MV-4-11 (cell line): ENCODE measurements around the gene TSN.

Experiments
- DNase-seq: peaks from one replicate; lab custom pipeline; 2025; lab: John Stamatoyannopoulos, UW

The TSN gene

DNA sequence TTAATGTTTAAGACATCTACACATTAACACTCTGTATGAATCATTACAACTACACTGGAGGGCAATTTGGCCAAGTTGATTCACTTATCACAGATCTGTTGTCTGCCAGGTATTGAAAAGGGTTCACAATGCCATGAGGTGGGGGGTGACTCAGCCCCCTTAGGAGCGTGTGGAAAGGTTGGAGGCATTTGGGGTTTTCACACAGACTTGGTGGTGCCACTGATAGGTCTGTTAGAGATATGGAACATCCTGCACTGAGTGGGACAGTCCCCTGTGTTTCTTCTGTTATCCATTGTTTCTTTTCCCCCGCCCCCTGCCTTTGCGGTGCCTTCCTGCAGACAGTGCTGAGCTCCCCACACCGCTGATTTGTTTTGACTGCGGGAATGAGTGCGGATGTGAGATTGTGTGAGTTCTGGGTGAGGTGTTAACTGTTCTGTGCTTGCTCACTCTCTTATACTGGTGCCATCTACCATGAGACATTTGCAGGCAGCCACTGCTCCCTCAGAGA lies 9.3 kb upstream of the TSN start:
- no peak for DNase-seq

DNA sequence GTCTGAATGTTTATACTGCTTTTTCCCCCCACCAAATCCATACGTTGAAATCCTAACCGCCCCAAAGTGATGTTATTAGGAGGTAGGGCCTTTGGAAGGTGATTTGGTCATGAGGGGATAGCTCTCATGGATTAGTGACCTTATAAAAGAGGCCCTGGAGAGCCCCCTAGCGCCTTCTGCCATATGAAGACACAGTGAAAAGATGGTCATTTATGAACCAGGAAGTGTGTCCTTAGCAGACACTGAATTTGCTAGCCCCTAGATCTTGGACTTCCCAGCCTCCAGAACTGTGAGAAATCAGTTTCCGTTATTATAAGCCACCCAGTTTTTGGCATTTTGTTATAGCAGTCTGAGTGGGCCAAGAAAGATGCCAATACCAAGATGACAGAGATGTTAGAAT lies 7.2 kb upstream of the TSN start:
- DNase-seq: peak; percentile 10

DNA sequence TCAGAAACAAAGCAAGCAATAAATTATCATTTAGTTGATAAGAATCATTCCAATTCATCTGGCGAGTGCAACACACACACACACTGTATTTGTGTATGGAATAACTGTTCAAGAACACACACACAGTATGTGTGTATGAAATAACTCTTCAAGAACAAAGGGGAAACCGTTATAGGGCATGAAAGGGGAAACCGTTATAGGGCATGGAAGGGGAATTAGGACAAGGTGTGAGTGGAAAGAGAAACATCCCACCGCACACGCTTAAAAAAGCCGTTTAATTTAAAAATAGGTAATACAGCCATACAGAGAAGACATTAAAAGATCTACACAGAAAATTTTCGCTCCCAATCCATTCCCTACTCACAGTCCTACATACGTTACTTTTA lies 607 bp upstream of the TSN start:
- DNase-seq: no peak

DNA sequence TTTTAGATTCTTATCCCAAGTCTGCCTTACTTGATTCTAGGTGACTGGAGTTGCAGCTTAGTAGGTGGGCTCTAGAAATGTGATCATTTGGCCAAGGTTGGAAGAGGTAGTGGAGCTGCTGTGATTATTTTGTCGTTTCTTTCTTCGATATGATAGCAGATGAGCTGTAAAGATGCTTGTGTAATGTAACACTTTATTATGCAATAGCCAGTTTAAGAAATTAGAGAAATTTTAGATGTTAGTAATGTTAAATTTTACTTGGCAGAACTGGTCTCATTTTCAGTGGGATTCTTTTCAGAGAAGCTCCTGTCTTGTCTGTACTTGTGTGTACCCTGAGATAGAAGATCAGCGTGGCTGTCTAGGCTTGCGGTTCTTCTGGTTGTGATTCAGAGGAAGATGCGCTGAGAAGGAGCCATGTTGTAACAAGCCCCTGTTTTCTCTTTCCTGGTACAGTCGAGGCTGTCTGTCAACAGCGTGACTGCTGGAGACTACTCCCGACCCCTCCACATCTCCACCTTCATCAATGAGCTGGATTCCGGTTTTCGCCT lies 9.3 kb downstream of the TSN start:
- DNase-seq: no peak

DNA sequence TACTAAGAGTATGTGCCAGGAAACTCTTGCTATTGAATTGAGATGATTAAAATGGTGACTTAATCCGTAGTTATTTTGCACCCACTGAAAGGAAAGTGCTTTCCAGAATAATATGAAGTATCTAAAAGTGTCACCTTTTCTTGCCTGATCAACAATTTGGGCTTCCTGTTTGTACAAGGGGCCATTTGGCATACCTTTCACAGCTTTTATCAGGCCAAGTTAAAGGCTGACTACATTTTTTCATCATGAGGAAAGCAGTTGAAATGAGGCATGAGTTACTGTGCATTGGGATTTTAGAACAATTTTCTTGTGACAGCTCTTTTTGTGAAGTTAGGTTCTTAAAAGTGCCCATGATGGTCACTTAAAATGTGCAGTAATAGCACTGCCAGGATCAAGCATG lies 11.2 kb downstream of the TSN start:
- DNase-seq: no peak

DNA sequence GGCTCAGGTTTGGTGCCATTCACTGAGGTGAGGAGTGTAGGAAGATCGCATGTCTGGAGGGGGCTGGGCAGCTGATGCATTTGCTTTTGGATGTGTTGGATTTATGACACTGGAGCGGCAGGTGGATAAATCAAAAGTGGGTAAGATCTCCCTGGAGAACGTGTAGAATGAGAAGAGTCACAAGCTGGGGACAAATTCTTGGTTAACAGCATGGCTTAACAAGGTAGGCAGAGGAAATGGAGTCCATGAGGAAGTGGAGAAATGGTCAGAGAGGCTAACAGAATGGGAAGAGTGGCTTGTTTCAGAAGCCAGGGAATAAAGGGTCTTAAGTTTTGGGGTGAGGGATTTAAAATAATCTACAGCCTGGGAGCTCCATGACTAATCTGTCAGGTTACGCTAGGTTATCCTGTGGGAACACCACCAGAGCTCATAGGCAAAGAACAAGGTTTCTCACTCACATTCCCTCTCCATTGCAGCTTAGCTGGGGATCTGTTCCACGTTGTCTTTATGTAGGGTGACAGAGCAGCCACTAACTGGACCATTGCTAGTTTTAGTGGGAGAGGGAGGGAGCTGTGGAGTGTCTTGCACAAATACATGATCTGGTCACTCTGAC lies 12.8 kb downstream of the TSN start:
- no peak for DNase-seq

- no peak for DNase-seq
Observed at GRCh38 chr2:121771976-121772742, 16.7 kb downstream of the TSN start.

DNA sequence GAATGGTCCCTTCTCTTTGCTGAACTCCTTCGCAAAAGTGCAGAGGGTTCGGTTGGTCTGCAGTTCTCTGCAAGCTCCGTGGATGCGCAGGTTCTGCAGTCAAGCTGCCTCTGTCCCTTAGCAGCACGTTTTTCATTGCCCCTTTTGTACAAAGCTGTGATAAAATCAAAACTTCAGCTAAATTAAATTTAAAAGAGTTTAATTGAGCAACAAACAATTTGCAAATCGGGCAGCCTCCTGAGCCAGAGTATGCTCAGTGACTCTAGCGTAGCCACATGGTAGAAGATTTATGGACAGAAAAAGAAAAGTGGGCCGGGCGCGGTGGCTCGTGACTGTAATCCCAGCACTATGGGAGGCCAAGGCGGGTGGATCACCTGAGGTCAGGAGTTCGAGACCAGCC lies 18.8 kb downstream of the TSN start:
- DNase-seq: no peak

DNA sequence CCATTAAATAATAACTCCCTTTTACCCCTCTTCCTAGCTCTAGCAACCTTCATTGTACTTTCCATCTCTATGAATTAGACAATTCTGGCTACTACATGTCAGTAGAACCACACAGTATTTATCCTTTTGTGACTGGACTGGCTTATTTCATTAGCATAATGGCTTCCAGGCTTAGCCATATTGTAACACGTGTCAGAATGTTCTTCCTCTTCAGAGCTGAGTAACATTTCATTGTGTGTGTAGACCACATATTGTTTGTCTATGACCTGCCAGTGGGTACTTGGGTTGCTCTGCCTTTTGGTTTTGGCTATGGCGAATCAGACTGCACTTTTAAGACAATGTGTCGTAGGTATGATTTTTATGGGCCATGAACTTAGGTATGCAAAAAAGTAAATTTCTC lies 20.9 kb downstream of the TSN start:
- no peak for DNase-seq

GRCh38 chr2:121776885-121777698 lies 21.6 kb downstream of the TSN start:
- DNase-seq: no peak

- no peak for DNase-seq
Observed at GRCh38 chr2:121777699-121778058, 22.2 kb downstream of the TSN start.

- no peak for DNase-seq
Observed at GRCh38 chr2:121778741-121779487, 23.5 kb downstream of the TSN start.

DNA sequence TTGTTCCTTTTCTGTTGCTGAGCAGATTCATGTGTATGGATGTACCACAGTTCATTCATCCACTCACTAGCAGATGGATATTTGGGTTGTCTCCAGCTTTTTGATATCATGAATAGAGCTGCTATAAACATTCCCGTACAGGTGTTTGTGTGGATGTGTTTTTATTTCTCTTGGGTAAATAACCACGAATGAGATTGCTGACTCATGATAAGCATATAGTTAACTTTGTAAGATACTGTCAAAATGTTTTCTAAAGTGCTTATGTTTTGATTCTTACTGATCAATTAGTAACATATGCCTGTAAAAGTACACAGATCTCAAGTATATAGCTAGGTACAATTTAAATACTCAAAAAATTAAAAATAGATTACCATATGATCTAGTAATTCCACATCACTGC lies 27.7 kb downstream of the TSN start:
- DNase-seq: no peak

DNA sequence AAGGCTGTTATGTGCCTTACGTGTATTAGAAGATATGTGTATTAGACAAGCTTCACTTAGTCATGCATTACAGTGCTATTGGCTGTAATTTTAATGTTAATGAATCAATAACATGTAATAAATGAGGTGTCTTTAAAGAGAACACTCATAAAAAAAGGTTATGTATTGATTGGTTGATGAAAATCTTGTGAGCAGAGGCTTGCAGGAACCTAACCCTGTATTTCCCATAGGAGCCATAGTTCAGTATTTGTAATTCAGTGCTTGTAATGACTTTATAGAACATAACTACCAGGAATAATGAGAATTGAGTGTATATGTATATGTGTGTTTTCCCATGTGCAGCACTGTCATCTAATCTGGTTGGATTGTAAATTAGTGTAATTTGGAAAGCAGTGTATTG lies 33.2 kb downstream of the TSN start:
- no peak for DNase-seq

DNA sequence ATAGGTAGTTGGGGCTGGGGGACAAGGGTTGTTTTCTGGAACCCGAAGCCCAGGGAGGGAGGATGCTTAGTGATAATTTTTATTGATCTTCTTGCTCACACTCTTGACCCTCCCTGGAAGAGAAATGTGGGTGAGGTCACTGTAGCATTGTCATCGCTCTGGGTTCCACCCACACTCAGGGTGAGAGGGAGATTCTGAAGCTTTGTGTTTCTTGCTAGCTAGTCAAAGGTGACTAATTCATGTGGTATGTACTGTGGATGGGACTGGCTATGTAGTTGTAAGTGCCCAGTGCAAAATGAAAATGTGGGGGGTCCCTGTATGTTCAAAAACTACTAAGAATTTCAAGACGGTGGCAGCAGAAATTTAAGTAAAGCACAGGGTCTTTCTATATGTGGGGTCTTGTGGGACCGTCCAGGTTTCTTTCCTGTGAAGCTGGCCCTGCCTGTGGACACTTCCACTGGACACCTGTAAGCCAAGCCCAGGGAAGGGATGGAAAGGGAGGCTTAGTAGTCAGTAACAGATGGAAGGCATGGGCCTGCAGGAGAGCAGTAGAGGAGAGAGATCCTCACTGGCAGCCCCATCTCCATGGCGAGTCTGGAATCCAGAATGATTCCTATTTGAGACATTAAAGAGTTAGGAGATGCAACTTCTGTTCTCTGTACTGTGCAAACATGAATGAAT lies 35.0 kb downstream of the TSN start:
- no peak for DNase-seq

GRCh38 chr2:121791290-121791689 lies 35.8 kb downstream of the TSN start:
- no peak for DNase-seq

GRCh38 chr2:121791801-121792221 lies 36.4 kb downstream of the TSN start:
- no peak for DNase-seq

DNA sequence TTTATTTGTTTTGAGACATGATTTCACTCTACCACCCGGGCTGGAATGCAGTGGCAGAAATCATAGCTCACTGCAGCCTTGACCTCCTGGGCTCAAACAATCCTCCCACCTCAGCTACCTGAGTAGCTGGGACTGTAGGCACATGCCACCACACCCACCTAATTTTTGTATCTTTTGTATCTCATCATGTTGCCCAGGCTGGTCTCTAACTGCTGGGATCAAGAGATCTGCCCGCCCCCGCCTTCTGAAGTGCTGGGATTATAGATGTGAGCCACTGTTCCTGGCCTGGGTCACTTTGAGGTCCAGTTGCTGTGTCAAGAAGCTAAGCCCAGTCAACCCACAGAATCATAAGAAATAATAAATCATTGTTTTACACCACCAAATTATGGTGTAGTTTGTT lies 38.4 kb downstream of the TSN start:
- DNase-seq: no peak

- no peak for DNase-seq
Observed at GRCh38 chr2:121794233-121794632, 38.8 kb downstream of the TSN start.

DNA sequence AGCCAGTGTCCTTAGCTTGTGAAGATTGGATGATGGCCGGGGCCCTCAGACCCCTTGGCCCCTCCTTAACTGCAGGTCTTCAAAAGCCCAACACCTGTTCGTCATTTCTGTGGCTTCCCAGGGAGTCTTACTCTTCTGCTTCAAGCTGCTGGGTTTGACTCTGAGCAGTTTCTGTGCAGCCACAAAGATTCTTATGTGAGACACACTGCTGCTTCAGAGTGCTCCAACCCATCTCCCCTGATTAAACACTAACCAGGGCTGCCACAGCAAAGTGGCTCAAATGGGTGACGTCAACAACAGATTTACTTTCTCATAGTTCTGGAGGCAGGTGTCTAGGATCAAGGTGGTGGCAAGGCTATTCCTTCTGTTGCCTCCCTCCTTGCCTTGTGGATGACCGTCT lies 40.8 kb downstream of the TSN start:
- DNase-seq: no peak

GRCh38 chr2:121798617-121799016 lies 43.2 kb downstream of the TSN start:
- no peak for DNase-seq
